Endothelial cell of hepatic sinusoid (primary cell): ENCODE measurements around the gene C1orf35.

Experiments used
- in situ Hi-C: cut with HindIII; loops from 2 replicates; pipeline ENCODE4 v1.10.0; 2017; ENCODE audit warnings: low sequenced_read_pairs

Gene C1orf35

DNA sequence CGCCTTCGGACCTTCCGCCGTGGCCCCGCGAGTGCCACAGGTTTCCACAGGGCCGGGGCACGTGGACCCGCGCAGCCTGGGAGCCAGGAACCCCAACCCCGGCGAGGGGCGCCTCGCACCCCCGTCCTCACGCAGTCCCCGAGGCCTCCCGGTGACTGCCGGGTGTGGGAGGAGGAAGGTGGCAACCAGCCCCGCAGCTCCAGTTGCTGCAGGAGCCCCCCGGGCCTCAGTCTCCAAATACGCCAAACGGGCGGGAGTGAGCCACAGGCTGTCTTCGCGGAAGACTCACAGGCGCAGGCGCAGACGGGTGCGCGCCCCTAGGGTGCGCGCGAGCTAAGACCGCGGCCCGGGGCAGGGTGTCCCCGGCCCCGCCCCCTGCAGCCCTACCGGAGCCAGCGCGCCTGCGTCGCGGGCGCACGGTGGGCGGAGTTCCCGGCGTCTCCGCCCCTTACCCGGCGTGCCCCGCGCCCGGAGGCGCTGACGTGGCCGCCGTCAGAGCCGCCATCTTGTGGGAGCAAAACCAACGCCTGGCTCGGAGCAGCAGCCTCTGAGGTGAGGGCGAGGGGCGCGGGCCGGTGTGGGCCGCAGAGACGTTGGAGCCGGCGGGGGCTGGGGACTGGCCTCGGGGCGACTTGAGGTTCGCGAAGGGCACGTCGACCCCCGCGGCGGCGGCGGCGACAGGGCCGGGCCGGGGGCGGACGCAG is 20.8 kb downstream of the C1orf35 start, which contains the start of gene ARF1:
Gene ARF1, plus strand, starts transcription at position 495 of the 704 bp plus-strand sequence. CDS start 14,407 bp downstream, outside the sequence.
- in situ Hi-C loops = no loop called here

DNA sequence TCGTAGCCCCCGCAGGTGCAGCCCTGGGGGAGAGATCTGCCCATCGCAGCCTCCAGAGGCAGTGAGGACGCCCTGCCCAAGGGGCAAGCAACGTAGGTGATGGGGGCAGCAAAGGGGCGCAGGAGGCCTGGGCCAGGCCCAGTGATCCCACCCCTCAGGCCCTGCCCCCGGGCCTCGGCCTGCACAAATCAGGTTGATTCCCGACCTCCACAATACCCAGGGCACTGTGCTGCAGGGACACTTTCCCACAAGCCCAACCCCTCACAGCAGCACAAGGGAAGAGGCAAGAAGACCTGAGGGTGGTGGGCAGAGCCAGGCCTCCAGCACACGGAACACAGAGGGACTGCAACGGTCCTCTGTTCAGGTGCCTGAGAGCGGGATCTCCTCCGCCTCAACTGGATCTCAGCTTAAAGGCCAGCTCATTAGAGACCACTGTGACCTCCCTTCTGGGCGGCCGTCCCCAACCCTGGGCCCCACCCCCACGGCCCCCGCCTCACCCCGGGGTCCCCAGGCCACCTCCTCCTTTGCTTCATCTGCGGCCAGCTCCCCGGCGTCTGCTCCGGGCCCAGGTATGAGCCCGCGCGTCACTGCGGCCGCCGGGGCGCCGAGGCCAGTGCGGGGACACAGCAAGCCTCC is 21.4 kb downstream of the C1orf35 start:
- in situ Hi-C loops = no loop called here

GRCh38 chr1:228081144-228081543 is 22.0 kb downstream of the C1orf35 start:
- in situ Hi-C loops = no loop called here

- in situ Hi-C loops = no loop called here
These were observed 23.4 kb downstream of the C1orf35 start for GRCh38 chr1:228079601-228080263.

- in situ Hi-C loops = no loop called here
These were observed 24.1 kb downstream of the C1orf35 start for GRCh38 chr1:228079013-228079412.

DNA sequence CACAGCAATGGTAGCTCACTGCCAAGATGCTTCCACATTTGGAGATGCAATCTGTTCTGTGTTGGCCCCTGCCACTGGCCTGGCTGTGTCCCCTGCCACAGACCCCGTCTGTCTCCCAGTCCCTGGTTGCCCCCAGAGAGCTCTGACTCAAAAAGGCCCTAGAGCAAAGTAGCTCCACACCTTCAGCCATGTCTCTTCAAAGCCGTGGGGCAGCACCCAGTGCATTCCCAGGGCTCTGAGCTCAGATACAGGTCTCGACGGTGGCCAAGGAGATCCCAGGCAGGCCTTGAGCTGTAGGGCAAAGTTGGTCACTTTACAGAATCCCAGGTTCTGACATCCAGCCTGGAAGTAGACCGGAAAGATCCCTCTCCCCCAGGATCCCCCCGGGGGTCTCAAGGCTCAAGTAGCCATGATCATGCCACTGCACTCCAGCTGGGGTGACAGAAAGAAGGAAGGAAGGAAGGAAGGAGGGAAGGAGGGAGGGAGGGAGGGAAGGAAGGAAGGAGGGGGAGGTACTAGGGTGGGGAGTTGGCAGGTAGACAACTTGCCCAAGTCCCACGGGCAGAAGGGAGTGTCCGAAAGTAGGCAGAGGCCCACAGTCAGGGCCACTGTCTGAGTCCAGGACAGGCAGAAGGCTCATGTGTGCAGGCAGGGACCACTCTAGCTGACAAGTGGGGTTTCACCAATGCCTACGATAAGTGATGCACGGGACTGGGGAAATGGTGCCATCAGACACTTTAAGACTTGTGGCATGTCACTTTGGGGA is 25.4 kb downstream of the C1orf35 start:
- in situ Hi-C loops = no loop called here

- in situ Hi-C loops = no loop called here
These were observed 26.2 kb downstream of the C1orf35 start for GRCh38 chr1:228076796-228077430.

DNA sequence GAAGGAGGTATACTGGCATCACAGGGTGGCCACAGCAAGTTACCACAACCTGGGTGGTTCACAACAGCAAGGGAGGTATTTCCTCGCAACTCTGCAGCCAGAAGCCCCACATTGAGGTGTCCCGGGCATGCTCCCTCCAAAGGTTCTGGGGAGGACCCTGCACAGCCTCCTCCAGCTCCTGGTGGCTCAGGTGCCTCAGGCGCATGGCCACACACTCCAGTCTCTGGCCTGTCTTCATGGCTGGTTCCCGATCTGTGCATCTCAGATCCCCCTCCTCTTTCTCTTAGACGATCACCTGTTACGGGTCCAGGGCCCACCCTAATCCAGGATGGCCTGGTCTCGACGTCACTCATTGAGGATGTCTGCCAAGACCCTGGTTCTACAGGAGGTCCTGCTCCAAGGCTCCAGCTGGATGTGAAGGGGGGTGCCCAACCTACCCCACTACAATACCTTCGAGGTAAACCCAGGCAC is 27.3 kb downstream of the C1orf35 start:
- in situ Hi-C loops = no loop called here

GRCh38 chr1:228074954-228075730 is 28.0 kb downstream of the C1orf35 start:
- in situ Hi-C loops = no loop called here

DNA sequence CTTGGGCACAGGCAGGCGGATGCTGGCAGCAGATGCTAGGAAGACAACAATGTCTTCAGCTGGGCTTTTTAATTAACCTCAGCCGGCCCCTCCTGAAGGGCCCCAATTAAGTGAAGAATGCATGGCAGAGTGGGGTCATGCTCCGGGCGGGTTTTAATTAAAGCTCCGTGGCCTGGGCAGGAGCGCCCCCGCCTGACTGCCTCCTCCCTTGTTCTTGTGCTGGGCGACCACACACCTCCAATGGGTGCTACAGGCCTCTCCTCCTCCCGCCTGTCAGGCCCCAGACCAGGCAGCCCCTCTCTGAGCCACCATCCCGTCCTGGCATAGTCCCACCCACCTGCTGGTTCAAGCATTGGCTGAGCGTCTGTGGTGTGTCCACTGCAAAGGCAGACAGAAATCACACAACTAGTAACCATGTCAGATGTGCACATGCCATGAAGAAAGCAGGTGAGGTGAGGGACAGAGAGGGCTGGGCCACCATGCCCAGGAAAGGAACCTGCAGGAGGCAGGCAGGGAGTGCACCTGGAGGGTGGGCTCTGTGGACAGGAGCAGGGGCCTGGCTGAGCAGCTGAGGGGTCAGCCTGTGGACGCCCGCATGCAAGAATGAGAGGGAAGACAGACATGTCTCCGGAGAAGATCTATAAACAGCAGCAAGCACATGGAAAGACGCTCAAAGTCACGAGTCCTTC is 29.1 kb downstream of the C1orf35 start:
- in situ Hi-C loops = no loop called here

- in situ Hi-C loops = no loop called here
These were observed 29.9 kb downstream of the C1orf35 start for GRCh38 chr1:228073061-228073856.

- in situ Hi-C loops = no loop called here
These were observed 30.5 kb downstream of the C1orf35 start for GRCh38 chr1:228072658-228073043.

- in situ Hi-C loops = no loop called here
These were observed 31.1 kb downstream of the C1orf35 start for GRCh38 chr1:228071839-228072657.

DNA sequence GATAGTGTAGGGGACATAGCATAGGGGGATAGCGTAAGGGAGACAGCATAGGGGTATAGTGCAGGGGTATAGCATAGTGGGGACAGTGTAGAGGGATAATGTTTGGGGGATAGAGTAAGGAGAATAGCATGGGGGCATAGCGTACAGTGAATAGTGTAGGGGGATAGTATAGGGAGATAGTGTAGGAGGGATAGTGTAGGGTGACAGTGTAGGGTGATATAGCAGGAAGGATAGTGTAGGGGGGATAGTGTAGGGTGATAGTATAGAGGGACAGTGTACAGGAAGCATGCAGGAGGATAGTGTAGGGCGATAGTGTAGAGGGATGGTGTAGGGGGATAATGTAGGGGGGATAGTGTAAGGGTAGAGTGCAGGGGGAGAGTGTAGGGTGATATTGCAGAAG is 32.3 kb downstream of the C1orf35 start:
- in situ Hi-C loops = no loop called here

DNA sequence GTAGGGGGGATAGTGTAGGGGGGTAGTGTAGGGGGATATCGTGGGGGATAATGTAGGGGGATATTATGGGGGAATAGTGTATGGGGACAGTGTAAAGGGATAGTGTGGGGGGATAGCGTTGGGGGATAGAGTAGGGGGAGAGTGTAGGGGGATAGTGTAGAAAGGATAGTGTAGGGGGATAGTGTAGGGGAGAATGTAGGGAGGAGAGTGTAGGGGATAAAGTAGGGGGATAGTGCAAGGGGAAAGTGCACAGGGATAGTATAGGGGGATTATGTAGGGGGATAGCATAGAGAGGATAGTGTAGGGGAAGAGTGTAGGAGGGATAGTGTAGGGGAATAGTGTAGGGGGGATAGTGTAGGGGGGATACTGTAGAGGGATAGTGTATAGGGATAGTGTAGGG is 33.0 kb downstream of the C1orf35 start:
- in situ Hi-C loops = no loop called here

DNA sequence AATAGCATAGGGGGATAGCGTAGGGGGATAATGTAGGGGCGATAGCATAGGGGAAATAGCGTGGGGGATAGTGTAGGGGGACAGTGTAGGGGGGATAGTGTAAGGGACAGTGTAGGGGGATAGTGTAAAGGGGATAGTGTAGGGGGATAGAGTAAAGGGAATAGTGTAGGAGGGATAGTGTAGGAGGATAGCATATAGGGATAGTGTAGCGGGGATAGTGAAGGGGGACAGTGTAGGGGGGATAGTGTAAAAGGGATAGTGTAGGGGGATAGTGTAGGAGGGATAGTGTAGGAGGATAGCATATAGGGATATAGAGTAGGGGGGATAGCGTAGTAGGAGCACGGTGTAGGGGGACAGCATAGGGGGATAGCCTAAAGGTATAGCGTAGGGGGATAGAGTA is 34.8 kb downstream of the C1orf35 start:
- in situ Hi-C loops = loop anchor here (5.0 kb wide), 1 partner anchor 71 kb away; no protein-coding TSS in a partner anchor

DNA sequence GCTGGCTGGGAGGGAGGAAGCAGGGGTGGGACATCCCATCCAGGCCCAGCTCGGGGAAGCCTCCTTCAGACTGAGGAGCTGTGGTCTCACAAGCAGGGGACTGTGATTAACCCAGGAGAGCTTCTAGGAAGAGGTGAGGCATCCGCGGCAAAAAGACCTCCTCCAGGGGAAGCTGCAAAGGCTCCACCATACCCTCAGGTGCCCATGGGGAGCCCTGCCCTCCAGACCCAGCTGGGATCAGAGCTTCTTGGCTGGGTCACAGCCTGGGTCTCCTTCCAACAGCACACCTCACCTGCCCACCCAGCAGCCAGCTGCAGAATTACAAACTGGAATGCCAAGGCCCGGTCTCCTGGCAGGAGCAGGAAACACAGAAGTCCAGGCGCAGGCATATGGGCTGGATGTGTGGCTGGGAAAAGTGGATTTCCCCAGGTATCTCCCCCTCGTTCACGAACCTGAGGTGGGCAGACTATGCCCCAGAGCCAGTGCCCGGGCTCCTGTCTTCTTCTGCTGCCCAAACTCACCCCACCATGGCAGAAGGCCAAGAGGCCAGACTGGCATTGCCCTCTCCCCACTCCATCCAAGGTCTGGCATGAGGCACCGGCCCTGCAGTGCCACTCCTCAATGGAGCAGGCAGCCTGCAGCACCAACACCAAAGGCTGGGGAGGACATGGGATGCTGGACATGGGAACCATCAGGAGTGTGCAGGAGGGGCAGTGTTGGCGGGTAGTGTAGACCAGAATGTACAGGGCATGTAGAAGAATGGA is 36.1 kb downstream of the C1orf35 start:
- in situ Hi-C loops = loop anchor here (5.0 kb wide), 1 partner anchor 70 kb away; no protein-coding TSS in a partner anchor
